RWPE1 (cell line): ENCODE results near the gene NBAS.

ENCODE experiments used
- CTCF ChIA-PET: fragments of 350-600 bp; sonication (Branson Sonifier 250); formaldehyde crosslinking; extraction: SDS; loops from one replicate; lab custom pipeline; 2021; lab: Yijun Ruan, JAX
- POLR2A ChIA-PET: fragments of 400-600 bp; formaldehyde crosslinking; extraction: SDS; loops from one replicate; lab custom pipeline; 2020; ENCODE audit warnings: antibody characterized with exemption; ENCODE audit not compliant: low non-redundant PET; lab: Yijun Ruan, JAX
- DNase-seq: peaks from one replicate; pipeline ENCODE4 v3.0.0; 2012; ENCODE audit warnings: low spot score
- H3K27ac ChIP-seq: fragments of 450-650 bp; 2 replicates; pipeline ENCODE4 v1.5.1; 2017
- TF ChIP-seq, protein P1 (sequence below): fragments of 450-650 bp; conservative IDR thresholded peaks from 2 replicates; pipeline ENCODE4 v1.5.1; 2017; ENCODE audit warnings: low read depth, mild to moderate bottlenecking

The NBAS gene

DNA sequence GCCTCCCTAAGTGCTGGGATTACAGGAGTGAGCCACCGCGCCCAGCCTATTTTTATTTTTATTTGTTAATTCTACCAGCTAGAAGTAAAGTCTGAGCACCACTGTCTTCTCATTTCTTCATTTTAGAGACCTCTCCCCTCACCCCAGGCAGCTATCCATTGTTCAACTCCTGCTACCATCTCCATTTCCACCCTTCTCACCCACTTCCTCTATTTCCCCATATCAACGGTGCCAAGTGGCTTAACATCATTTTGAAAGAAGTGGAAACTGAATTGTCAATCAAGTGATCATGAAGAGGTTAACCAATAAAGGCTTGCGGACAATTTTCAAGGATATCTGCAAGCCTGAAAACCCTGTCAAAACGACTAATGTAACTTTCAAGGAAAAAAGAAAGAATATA lies 323.1 kb downstream of the NBAS start:
- ChIA-PET POLR2A (no interaction called here), CTCF (no interaction called here)
- H3K27ac ChIP-seq, result no peak overlapping the region
- TF ChIP-seq, protein P1, sequence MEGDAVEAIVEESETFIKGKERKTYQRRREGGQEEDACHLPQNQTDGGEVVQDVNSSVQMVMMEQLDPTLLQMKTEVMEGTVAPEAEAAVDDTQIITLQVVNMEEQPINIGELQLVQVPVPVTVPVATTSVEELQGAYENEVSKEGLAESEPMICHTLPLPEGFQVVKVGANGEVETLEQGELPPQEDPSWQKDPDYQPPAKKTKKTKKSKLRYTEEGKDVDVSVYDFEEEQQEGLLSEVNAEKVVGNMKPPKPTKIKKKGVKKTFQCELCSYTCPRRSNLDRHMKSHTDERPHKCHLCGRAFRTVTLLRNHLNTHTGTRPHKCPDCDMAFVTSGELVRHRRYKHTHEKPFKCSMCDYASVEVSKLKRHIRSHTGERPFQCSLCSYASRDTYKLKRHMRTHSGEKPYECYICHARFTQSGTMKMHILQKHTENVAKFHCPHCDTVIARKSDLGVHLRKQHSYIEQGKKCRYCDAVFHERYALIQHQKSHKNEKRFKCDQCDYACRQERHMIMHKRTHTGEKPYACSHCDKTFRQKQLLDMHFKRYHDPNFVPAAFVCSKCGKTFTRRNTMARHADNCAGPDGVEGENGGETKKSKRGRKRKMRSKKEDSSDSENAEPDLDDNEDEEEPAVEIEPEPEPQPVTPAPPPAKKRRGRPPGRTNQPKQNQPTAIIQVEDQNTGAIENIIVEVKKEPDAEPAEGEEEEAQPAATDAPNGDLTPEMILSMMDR, result no peak
- DNase-seq, result no peak

DNA sequence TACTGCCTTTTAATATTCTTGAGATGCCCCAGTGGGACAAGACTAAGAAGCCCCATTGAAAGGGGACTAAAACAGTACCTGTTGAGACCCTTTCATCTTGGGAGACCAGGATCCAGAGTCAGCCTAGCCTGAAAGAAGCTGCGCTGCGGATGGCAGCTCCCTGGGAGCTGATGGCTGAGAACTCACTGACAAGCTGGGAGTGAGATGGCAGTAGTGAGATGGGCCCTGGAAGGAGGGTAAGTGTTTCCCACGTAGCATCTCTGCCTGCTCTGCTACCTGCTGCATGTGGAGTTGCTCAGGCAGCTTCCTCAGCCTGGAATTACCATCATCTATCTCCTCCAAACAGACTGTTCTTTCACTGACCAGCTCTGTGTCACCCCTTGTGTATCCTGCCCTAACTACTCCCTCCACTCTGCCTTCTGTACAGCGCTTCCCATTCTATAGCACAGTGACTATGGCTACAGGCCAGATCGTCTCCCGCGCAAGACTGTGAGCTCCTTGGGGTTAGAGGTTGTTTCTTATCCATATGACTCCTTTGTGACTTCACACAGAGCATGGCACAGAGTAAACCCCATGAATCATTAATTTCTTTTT lies 330.4 kb downstream of the NBAS start:
- POLR2A ChIA-PET, result no interaction called here
- CTCF ChIA-PET, result no interaction called here
- DNase-seq, result no peak
- TF ChIP-seq, protein P1, result no peak
- no peak overlapping the region for H3K27ac ChIP-seq

DNA sequence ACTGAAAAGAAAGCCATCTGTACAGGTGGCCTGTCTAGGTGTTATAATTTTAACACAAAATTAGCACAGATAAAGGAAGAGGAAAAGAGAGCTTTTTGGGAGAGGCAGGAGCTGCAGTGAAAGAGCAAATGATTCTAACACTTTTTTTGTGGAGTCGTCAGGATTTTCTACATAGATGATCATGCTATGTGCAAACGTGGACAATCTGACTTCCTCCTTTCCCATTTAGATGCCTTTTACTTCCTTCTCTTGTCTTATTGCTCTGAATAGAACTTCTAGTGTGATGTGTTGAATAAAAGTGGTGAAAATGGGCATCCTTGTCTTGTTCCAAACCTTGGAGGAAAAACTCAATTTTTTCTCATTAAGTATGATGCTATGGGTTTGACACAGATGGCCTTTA lies 334.5 kb downstream of the NBAS start:
- TF ChIP-seq, protein P1, result no peak

DNA sequence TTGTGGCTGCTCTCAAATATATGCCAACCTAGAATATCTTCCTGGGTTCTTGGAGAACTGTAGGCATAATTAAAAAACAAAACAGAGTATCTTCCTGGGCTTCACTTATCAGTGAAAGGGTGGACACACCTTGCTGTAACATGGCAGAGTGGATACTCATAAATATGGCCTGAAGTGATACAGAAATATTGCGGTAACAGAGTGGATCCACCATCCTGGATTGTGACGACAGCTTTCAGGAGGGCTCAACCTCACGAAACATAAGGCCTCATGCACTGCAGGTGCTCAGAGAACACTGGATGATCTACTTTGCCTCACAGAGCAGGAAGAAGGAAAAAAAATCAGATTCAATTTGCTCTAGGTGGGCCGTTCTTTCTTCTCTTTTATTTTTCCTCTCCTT lies 336.0 kb downstream of the NBAS start:
- H3K27ac ChIP-seq, result no peak overlapping the region
- TF ChIP-seq, protein P1, result no peak
- ChIA-PET POLR2A (no interaction called here), CTCF (no interaction called here)
- no peak for DNase-seq

More for the DNA sequence above, 334.5 kb downstream of the NBAS start:
- POLR2A ChIA-PET, result no interaction called here
- H3K27ac ChIP-seq, result no peak overlapping the region
- CTCF ChIA-PET, result no interaction called here
- no peak for DNase-seq

DNA sequence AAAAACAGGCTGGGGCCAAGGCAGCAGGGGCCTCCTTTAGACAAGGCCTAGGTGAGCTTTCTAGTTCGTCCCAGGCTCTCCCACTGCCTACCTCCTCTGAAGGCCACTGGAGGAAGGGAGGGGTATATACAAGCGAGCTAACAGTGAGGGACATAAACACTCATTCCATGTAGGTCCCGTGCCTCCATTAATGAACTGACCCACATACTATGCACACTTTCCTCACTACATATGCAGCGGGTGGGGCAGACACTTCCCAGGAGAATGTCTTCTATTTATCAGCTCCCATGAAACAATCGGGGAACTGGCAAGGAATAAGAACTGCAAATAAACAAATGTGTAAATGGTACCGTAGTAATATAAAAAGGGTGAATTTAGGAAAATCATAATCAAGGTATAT lies 336.5 kb downstream of the NBAS start:
- ChIA-PET POLR2A (no interaction called here), CTCF (no interaction called here)
- H3K27ac ChIP-seq, result no peak overlapping the region
- TF ChIP-seq, protein P1, result no peak
- DNase-seq, result no peak

DNA sequence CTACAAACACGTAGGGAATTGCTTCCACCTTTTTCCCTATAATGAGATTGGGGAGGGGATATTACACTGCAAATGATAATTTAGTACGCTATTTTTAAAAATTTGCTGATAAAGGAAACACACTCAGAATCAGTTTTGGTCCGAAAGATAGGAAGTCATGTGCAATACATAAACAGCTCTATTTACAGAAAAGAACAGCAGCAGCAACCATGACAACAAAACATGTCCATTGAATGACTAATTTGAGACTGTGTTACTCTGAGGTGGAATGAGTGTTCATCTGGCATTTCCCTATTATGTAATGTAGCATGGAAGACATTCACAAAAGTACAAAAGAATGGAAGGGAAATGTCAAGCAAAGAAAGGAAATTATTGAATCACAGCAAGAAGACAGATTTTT lies 337.2 kb downstream of the NBAS start:
- H3K27ac ChIP-seq, result no peak overlapping the region
- ChIA-PET POLR2A (no interaction called here), CTCF (no interaction called here)
- TF ChIP-seq, protein P1, result no peak
- DNase-seq, result peak; percentile 59
